Type B pancreatic cell (in vitro differentiated cells): ENCODE results near the gene PRKCQ. TPM values are rescaled to one million over a fixed set of nuclear protein-coding genes. Genes with fewer than 3 reads are reported as not detected.
"Not testable (repeated sequence)": the region's sequence is repeated elsewhere in the genome, so short reads cannot be mapped to it uniquely, and the experiment has no call there.

Experiments used
- DNase-seq: peaks from one replicate; pipeline ENCODE4 v3.0.0; 2021; ENCODE audit warnings: mixed read lengths; ENCODE audit not compliant: unreplicated experiment; ENCODE audit errors: extremely low spot score
- H3K27ac Mint-ChIP-seq: 2 replicates; pipeline ENCODE4 v1.8.0; 2021; ENCODE audit warnings: mild to moderate bottlenecking, mixed read lengths
- H3K27me3 Mint-ChIP-seq: 2 replicates; pipeline ENCODE4 v1.8.0; 2021; ENCODE audit warnings: mixed read lengths
- H3K36me3 Mint-ChIP-seq: 2 replicates; pipeline ENCODE4 v1.8.0; 2021; ENCODE audit warnings: mixed read lengths
- H3K4me1 Mint-ChIP-seq: one replicate; pipeline ENCODE4 v1.8.0; 2021; ENCODE audit warnings: mixed read lengths; ENCODE audit not compliant: unreplicated experiment
- H3K4me3 Mint-ChIP-seq: 2 replicates; pipeline ENCODE4 v1.8.0; 2021; ENCODE audit warnings: mild to moderate bottlenecking, mixed read lengths
- H3K9me3 Mint-ChIP-seq: 2 replicates; pipeline ENCODE4 v1.8.0; 2021; ENCODE audit warnings: mixed read lengths
- total RNA-seq: library from RNA; stranded (reverse); gene quantifications from 2 replicates; pipeline ENCODE4 v1.2.1, GENCODE V29; 2021; ENCODE audit warnings: low replicate concordance
- TF ChIP-seq, protein P1 (sequence below): fragments of 200-600 bp; sonication (generic); conservative IDR thresholded peaks from 2 replicates; pipeline ENCODE4 v1.5.0; 2021; ENCODE audit warnings: antibody characterized with exemption, mild to moderate bottlenecking

PRKCQ gene
- total RNA-seq, 1 donor from 2014 or later: 2.0 TPM

DNA sequence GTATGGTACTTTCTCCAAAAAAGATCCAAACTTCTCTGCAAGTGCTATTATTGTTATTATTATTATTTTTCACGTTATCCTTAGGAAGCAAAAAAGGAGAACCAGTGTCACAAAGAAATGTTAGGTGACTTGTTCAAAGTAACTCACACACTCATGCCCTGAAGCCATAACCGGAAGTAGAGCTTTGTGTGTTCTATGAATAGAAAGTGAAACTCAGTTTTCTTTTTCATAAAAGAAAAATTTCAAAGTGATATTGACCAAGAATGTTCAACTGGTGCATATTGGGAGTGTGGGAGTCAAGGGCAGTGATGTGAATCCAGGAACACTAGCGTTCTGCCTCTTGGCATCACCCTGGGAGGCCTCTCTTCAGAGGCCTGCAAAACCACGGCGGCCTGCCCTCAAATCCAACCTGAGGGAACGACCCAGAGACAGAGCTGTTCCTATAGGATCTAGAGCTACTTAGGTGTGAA is 106.1 kb downstream of the PRKCQ start:
- Mint-ChIP-seq H3K9me3 (no peaks in the 10 kb centered on the region), H3K4me1 (peaks cover 3% of the 10 kb centered on the region), H3K27ac (no peak overlapping the region), H3K27me3 (peaks cover 13% of the 10 kb centered on the region), H3K4me3 (no peak overlapping the region), H3K36me3 (peaks cover 8% of the 10 kb centered on the region)
- DNase-seq: no peak
- TF ChIP-seq, protein P1, sequence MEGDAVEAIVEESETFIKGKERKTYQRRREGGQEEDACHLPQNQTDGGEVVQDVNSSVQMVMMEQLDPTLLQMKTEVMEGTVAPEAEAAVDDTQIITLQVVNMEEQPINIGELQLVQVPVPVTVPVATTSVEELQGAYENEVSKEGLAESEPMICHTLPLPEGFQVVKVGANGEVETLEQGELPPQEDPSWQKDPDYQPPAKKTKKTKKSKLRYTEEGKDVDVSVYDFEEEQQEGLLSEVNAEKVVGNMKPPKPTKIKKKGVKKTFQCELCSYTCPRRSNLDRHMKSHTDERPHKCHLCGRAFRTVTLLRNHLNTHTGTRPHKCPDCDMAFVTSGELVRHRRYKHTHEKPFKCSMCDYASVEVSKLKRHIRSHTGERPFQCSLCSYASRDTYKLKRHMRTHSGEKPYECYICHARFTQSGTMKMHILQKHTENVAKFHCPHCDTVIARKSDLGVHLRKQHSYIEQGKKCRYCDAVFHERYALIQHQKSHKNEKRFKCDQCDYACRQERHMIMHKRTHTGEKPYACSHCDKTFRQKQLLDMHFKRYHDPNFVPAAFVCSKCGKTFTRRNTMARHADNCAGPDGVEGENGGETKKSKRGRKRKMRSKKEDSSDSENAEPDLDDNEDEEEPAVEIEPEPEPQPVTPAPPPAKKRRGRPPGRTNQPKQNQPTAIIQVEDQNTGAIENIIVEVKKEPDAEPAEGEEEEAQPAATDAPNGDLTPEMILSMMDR: no peak

DNA sequence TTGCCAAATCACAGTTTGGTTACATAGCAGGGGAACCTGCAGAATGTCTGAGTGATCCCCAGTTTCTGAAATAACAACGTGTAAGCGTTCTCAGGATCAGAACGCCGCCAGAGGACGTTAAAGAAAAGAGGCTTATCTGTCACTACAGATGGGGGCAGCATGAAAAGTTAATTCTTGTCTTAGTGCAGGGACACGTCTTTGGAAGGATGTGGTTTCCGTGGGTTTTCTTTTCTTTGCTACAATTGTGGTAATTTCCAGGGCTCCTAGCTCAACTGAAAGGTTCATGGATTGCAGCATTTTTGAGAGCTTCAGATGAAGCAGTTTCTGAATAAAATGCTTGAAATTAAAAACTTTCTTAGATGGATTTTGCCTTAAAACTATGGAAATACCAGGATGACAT is 106.6 kb downstream of the PRKCQ start:
- Mint-ChIP-seq H3K4me3 (no peak overlapping the region), H3K27ac (no peak overlapping the region), H3K27me3 (peaks cover 10% of the 10 kb centered on the region), H3K9me3 (no peaks in the 10 kb centered on the region), H3K4me1 (peaks cover 3% of the 10 kb centered on the region), H3K36me3 (peaks cover 4% of the 10 kb centered on the region)
- DNase-seq: no peak
- TF ChIP-seq, protein P1: no peak

DNA sequence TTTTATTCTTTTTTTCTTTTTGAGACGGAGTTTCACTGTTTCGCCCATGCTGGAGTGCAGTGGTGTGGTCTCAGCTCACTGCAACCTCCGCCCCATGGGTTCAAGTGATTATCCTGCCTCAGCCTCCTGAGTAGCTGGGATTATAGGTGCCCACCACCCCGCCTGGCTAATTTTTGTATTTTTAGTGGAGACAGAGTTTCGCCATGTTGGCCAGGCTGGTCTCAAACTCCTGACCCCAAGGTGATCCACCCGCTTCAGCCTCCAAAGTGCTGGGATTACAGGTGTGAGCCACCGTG is 107.4 kb downstream of the PRKCQ start:
- not testable (repeated sequence) for H3K27ac Mint-ChIP-seq, DNase-seq, H3K9me3 Mint-ChIP-seq, H3K36me3 Mint-ChIP-seq, H3K4me3 Mint-ChIP-seq, H3K4me1 Mint-ChIP-seq
- peaks cover 12% of the 10 kb centered on the region for H3K27me3 Mint-ChIP-seq

DNA sequence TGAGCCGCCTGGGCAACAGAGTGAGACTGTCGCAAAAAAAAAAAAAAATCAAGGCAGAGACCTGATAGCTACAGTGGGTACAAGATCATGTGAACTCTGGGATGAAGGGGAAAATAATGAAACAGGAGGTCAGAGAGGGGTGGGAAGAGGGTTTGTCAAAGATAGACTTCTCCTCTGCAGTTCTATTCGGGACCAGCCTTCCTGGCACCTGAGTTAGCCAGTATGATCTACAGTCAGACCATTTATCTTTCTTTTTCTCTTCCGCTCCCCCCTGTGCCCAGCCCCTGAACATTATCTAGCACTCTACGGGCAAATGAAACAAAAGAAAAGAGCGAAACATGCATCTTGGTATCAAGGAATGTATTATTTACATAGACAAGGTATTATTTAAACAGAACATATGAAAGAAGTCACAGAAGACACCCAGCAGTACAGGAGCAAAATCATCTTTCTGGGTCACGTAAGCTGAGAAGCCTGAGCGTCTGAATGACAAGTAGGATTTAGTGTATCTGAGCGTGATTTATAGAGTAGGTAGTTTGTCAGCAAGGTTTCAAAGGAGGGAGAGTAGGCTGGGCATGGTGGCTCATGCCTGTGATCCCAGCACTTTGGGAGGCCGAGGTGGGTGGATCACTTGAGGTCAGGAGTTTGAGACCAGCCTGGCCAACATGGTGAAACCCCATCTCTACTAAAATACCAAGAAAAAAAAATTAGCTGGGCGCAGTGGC is 109.0 kb downstream of the PRKCQ start:
- Mint-ChIP-seq H3K27ac (no peak overlapping the region), H3K36me3 (no peaks in the 10 kb centered on the region), H3K9me3 (no peaks in the 10 kb centered on the region), H3K27me3 (peaks cover 21% of the 10 kb centered on the region), H3K4me1 (peaks cover 3% of the 10 kb centered on the region), H3K4me3 (no peak overlapping the region)
- no peak for DNase-seq
- TF ChIP-seq, protein P1: no peak

DNA sequence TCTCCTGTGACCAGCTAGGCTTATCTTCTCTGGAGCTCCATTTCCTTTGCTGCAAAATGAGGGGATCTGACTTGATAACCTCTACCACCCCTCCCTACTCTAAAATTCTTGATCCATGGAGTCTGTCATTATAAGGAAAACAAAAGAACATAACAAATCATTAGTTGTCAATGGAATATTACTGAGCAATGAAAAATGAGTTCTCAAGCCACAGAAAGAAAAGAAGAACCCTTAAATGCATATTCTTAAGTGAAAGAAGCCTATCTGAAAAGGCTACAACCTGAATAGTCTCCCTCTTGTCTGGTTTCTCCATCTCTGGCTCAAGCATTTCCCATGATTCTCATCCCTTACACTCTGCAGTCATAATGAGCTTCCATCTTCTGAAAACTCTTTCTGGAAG is 110.4 kb downstream of the PRKCQ start:
- H3K4me1 Mint-ChIP-seq: peaks cover 3% of the 10 kb centered on the region
- DNase-seq: no peak
- no peak overlapping the region for H3K4me3 Mint-ChIP-seq
- no peak overlapping the region for H3K27ac Mint-ChIP-seq
- peaks cover 26% of the 10 kb centered on the region for H3K27me3 Mint-ChIP-seq
- H3K36me3 Mint-ChIP-seq: no peaks in the 10 kb centered on the region
- TF ChIP-seq, protein P1: no peak
- no peaks in the 10 kb centered on the region for H3K9me3 Mint-ChIP-seq

DNA sequence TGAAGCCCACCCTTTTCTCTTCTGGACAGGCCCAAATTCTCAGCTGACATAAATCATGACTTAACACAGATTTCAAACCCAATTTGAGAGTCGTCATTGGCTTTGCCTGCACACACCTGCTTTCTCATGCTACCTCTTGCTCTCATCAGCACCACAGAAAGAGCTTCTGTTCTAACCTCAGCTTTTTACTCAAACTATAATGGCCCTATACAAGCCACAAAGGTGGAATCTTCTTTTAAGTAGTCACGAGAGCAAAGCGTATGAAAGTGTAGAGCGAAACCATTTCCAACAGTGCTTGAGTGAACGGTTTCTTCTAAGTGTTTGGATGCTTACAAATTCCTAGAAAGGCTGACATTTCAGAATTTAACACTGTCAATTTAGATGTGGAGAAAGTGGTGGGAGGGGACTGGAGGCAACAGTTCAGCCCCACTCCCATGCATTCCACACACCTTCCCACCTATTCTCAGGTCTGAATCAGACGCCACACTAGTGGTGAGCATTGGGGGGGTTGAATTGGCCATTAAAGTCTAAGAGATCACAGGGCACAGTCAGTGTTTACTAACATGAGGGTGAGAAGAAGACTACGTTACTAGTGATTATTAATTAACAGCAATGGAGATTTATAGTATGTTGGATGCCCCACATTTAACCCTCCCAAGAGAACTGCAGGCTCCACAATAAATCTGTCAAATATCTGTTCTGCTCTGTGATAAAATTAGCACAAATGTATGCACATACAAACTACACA is 114.0 kb downstream of the PRKCQ start:
- no peak overlapping the region for H3K27ac Mint-ChIP-seq
- H3K9me3 Mint-ChIP-seq: no peaks in the 10 kb centered on the region
- TF ChIP-seq, protein P1: no peak
- H3K36me3 Mint-ChIP-seq: peaks cover 1% of the 10 kb centered on the region
- no peak overlapping the region for H3K4me3 Mint-ChIP-seq
- peaks cover 22% of the 10 kb centered on the region for H3K27me3 Mint-ChIP-seq
- H3K4me1 Mint-ChIP-seq: no peaks in the 10 kb centered on the region
- DNase-seq: no peak
